Epidermal melanocyte (primary cell): Measurements from ENCODE around the gene IGF1R.
A peak's percentile ranks its signal among the peaks of the same experiment; 100 is the strongest.

Source experiments
- DNase-seq: peaks from one replicate; pipeline ENCODE4 v3.0.0; 2011; ENCODE audit warnings: low spot score; ENCODE audit not compliant: insufficient read length

IGF1R gene

GRCh38 chr15:98774756-98775497 lies 126.6 kb downstream of the IGF1R start:
- DNase-seq = no peak

- no peak for DNase-seq
These were observed 127.3 kb downstream of the IGF1R start for GRCh38 chr15:98775498-98776230.

GRCh38 chr15:98776607-98777281 lies 128.4 kb downstream of the IGF1R start:
- DNase-seq = no peak

DNA sequence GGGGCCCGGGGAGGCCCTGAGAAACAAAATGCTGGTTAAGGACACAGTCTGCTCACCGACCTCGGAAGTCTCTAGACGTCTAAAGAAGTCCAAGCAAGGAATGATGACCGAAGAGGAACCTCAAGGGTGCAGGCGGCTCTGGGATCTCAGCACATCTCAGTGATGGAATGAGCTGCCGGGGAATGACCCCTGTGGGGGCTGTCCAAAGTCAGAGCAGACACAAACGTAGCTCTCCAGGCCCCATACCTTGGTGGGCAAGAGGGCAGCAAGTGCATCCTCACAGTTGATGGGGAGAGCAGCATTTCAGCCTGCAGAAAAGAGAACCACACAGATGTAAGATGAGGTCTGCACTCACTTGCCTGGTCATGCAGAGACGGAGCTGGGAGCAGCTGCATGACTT lies 129.1 kb downstream of the IGF1R start:
- no peak for DNase-seq

GRCh38 chr15:98778263-98778959 lies 130.1 kb downstream of the IGF1R start:
- no peak for DNase-seq

- DNase-seq = no peak
These were observed 130.6 kb downstream of the IGF1R start for GRCh38 chr15:98778960-98779359.

- DNase-seq = peak; percentile 67
These were observed 131.2 kb downstream of the IGF1R start for GRCh38 chr15:98779463-98780071.

- no peak for DNase-seq
These were observed 133.5 kb downstream of the IGF1R start for GRCh38 chr15:98781838-98782237.

GRCh38 chr15:98782801-98783200 lies 134.5 kb downstream of the IGF1R start:
- DNase-seq = no peak

DNA sequence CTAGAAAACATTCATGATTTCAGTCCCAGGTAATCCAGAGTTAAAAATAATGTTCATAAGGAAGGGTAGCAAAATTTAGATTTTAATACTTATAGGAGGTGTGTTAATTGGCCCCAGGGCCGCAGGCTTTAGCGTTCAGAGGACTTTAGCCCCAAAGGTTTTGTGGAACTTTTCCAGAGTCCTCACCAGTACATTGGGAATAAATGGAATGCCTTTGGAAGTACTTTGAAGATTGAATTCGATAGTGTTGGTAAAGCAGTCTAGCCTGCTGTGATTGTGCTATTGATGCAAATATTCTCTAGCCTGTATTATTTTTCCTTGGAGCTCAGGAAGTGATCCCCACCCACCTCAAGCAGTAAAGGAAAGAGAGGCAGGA lies 137.1 kb downstream of the IGF1R start:
- DNase-seq = no peak

DNA sequence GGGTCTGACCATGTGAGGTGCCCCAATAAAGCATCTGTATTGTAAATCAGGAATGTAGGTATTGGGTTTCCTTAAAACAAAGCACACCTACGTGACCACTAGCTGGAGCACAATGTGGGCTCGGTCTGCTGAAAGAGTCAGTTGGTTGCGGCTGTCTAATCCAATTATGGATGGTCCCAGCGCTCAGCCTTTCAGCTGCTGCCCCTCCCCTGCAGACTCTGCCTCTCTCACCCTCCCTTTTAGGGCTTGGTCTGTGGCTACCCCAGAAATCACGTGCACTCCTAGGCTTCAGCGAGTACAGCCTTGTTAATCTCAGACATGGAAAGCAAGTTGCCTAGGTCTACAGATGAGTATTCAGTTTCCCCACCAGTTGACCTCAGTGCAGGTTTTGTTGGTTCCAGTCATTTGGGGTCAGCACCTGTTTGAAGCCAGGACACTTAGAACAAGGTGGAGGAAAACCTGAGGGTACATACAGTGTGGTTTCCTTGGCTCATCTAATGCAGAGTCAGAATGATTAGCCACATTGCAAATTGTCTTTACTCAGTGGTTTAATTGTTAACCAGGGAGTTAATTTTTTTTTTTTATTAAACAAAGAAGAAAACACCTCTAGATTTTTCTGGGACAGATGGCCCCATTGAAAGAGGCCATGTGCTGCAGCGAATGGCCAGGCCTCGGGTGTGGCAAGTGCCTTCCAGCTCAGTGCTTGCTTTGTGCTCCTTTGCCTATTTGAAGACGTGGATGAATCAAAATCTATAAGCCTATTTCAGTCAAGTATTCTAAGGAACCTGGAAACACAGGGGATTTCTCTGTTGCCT lies 137.7 kb downstream of the IGF1R start:
- no peak for DNase-seq

- no peak for DNase-seq
These were observed 138.4 kb downstream of the IGF1R start for GRCh38 chr15:98786717-98787116.

- DNase-seq = no peak
These were observed 138.9 kb downstream of the IGF1R start for GRCh38 chr15:98787194-98787593.

- no peak for DNase-seq
These were observed 139.8 kb downstream of the IGF1R start for GRCh38 chr15:98787936-98788757.

DNA sequence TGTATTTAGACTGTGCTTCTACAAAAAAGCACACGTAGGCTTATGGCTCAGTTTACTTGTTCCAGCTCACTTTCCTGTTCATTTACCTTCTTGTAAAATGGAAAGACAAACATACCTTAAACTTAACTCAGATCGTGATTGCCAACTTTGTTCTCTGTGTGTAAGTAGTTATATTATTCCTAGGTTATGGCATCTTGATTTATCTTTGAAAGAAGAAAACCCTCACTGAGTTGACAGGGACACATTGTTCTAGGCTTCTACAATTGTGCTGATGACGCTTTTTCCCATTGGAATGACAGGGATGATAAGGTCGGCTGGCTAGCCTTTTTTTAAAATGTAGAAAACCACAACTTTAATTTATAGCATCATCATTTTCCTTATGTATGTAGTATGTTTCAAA lies 140.7 kb downstream of the IGF1R start:
- DNase-seq = no peak

- DNase-seq = no peak
These were observed 141.9 kb downstream of the IGF1R start for GRCh38 chr15:98790270-98790669.

GRCh38 chr15:98791046-98791701 lies 142.8 kb downstream of the IGF1R start:
- DNase-seq = no peak

DNA sequence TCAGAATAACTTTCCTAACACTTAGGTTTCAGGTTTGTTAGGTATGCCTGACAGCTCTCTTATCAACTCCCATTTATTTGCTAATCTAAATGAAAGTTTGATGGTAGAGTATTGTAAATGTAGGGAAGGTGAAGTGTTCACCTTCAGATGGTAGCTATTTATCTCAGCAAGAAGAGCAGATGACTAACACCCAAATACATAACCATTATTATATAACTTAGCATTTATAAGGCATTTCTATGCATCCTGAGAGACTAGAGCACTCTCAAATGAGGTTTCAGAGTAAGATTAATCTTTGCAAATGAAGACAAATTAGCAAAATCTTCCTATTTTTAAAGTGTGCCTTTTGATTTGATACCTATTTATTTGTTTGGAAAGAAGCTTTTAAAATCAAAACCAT lies 143.8 kb downstream of the IGF1R start:
- no peak for DNase-seq

- DNase-seq = no peak
These were observed 145.9 kb downstream of the IGF1R start for GRCh38 chr15:98794211-98794610.
